GM12878 (cell line): ENCODE results near the gene IL27RA. TPM values are rescaled to one million over a fixed set of nuclear protein-coding genes. Genes with fewer than 3 reads are reported as not detected.

Experiments used
- BCL3 ChIP-seq: IDR thresholded peaks from 2 replicates; pipeline ENCODE4 v1.6.1; 2011; ENCODE audit warnings: borderline replicate concordance, low read depth, mild to moderate bottlenecking, moderate library complexity, low read length; ENCODE audit not compliant: insufficient read depth, poor library complexity, severe bottlenecking
- CEBPB ChIP-seq, 2 experiments: fragments of 150-350 bp in 1 of 2; IDR thresholded peaks; 2 replicates each; pipeline ENCODE4 v1.6.1; 2012 to 2014; ENCODE audit warnings: low read depth in 2 of 2, low read length in 2 of 2, borderline replicate concordance in 1 of 2, inconsistent platforms in 1 of 2
- CHD2 ChIP-seq: IDR thresholded peaks from 2 replicates; pipeline ENCODE4 v1.6.1; 2011; ENCODE audit warnings: low read depth, low read length, improper control_type of control experiment, borderline replicate concordance
- CHD4 ChIP-seq: fragments of 200-600 bp; sonication (generic); IDR thresholded peaks from 2 replicates; pipeline ENCODE4 v1.6.1; 2016; ENCODE audit warnings: mild to moderate bottlenecking
- CREB1 ChIP-seq: IDR thresholded peaks from 2 replicates; pipeline ENCODE4 v1.6.1; 2012; ENCODE audit warnings: low read depth, mild to moderate bottlenecking, inconsistent platforms
- KDM1A ChIP-seq: fragments of 200-600 bp; sonication (generic); IDR thresholded peaks from 2 replicates; pipeline ENCODE4 v1.6.1; 2016; ENCODE audit warnings: borderline replicate concordance
- MEF2A ChIP-seq: IDR thresholded peaks from 2 replicates; pipeline ENCODE4 v1.6.1; 2011; ENCODE audit warnings: low read depth, mild to moderate bottlenecking, low read length, moderate library complexity; ENCODE audit not compliant: insufficient read depth
- NKRF ChIP-seq: fragments of 450-650 bp; conservative IDR thresholded peaks from 2 replicates; pipeline ENCODE4 v1.6.1; 2017; ENCODE audit warnings: mild to moderate bottlenecking, moderate library complexity
- RAD21 ChIP-seq: IDR thresholded peaks from 2 replicates; pipeline ENCODE4 v1.6.1; 2011; ENCODE audit warnings: mild to moderate bottlenecking, low read depth, low read length, moderate library complexity; ENCODE audit not compliant: insufficient read depth
- REST ChIP-seq: IDR thresholded peaks from 2 replicates; pipeline ENCODE4 v1.6.1; 2012; ENCODE audit warnings: mild to moderate bottlenecking, low read depth, low read length
- SMC3 ChIP-seq: IDR thresholded peaks from 2 replicates; pipeline ENCODE4 v1.6.1; 2011; ENCODE audit warnings: low read length, improper control_type of control experiment, borderline replicate concordance
- ZBTB40 ChIP-seq: fragments of 450-650 bp; IDR thresholded peaks from 2 replicates; pipeline ENCODE4 v1.6.1; 2016; ENCODE audit warnings: mild to moderate bottlenecking, moderate library complexity, borderline replicate concordance
- ZNF207 ChIP-seq: fragments of 450-650 bp; IDR thresholded peaks from 2 replicates; pipeline ENCODE4 v1.6.1; 2014; ENCODE audit warnings: antibody characterized with exemption, mild to moderate bottlenecking, borderline replicate concordance
- polyA plus RNA-seq, 11 experiments: library from polyadenylated mRNA; depleted of rRNA in 4 of 11; unstranded in 6 of 11; stranded (reverse) in 5 of 11; fragments of >200 nt; fragmentation: Nextera tagmentation in 4 of 11; fragmentation: Illumina TruSeq in 1 of 11; extraction: Ambion mirVana in 4 of 11; extraction: Trizol in 1 of 11; gene quantifications; 1 replicate in 1 of 11; 2 replicates in 10 of 11; pipeline versions ENCODE4 v1.2.1 to v1.2.3, GENCODE V29; 2011 to 2016; ENCODE audit warnings: inconsistent platforms in 2 of 11, missing spikeins in 2 of 11, low read depth in 1 of 11
- total RNA-seq, 4 experiments: library from RNA; depleted of rRNA in 3 of 4; stranded (reverse); fragments of >200 nt in 3 of 4; fragmentation: Illumina TruSeq in 1 of 4; extraction: Trizol in 1 of 4; gene quantifications; 2 replicates each; pipeline versions ENCODE4 v1.2.1 to v1.2.3, GENCODE V29; 2013 to 2021

The IL27RA gene
- total and polyA plus RNA-seq, 10 of the 15 experiments (the other 5 are each of a cell fraction or from before 2014, with no cell fraction given): 8.4 to 63.5 (median 41.2) TPM

GRCh38 chr19:14015524-14016035, 16.0 kb upstream of the IL27RA start (continued):
- TF ChIP-seq REST (no peak), CHD2 (peak; percentile 19; the same call in 1 of the 2 replicates), ZBTB40 (no peak; the same call in 1 of the 2 replicates), CREB1 (no peak), NKRF (peak; percentile 42; the same call in 1 of the 2 replicates), ZNF207 (no peak), CEBPB (IDR thresholded peaks at IDR 0.05; ENCODE audit: borderline replicate concordance in 1 of 2, low read depth in 2 of 2, low read length in 2 of 2) (no peak), RAD21 (no peak), MEF2A (0 out of 2 replicates have a peak, but pooled peaks have one; percentile 28), BCL3 (peak; percentile 33), SMC3 (0 out of 2 replicates have a peak, but pooled peaks have one; percentile 8), KDM1A (no peak), CHD4 (no peak)
